Fibroblast of villous mesenchyme (primary cell): ENCODE measurements around the gene DOCK9. TPM values are rescaled to one million over a fixed set of nuclear protein-coding genes. Genes with fewer than 3 reads are reported as not detected.

ENCODE experiments used
- DNase-seq: peaks from one replicate; pipeline ENCODE4 v3.0.0-alpha.2; 2010; ENCODE audit warnings: low read depth
- H3K4me3 ChIP-seq: 2 replicates; pipeline ENCODE4 v1.5.1; 2011; ENCODE audit warnings: low read depth, mild to moderate bottlenecking, low read length
- total RNA-seq: library from RNA; depleted of rRNA; stranded (reverse); fragments of >200 nt; gene quantifications from 2 replicates; pipeline ENCODE4 v1.2.3, GENCODE V29; 2012
- TF ChIP-seq, protein P1 (sequence below): IDR thresholded peaks from 2 replicates; pipeline ENCODE4 v1.5.1; 2012; ENCODE audit warnings: low read depth, mild to moderate bottlenecking, low read length; ENCODE audit not compliant: insufficient read depth

Gene DOCK9
- total RNA-seq, 1 donor, result 14.7 TPM

DNA sequence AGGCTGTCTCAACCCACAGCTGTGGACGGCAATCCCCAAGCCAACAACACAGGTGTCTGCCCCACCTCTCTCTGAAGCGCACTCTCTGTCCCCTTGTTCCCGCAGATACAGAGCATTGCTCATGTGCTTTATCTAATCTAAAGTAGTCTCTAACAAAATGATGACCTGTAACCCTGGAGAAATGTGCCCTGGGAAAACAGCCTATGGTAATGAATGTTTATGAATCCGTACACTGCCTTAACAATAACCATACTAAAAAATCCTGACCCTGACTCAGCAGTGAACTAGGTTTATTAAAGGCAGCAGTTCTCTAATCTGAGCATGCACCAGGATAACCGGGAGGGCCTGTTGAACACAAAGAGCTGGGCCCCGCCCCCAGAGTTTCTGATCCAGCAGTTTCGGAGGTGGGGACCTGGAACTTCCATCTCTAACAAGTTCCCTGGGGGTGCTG, 174.7 kb downstream of the DOCK9 start:
- no peak overlapping the region for H3K4me3 ChIP-seq
- TF ChIP-seq, protein P1, sequence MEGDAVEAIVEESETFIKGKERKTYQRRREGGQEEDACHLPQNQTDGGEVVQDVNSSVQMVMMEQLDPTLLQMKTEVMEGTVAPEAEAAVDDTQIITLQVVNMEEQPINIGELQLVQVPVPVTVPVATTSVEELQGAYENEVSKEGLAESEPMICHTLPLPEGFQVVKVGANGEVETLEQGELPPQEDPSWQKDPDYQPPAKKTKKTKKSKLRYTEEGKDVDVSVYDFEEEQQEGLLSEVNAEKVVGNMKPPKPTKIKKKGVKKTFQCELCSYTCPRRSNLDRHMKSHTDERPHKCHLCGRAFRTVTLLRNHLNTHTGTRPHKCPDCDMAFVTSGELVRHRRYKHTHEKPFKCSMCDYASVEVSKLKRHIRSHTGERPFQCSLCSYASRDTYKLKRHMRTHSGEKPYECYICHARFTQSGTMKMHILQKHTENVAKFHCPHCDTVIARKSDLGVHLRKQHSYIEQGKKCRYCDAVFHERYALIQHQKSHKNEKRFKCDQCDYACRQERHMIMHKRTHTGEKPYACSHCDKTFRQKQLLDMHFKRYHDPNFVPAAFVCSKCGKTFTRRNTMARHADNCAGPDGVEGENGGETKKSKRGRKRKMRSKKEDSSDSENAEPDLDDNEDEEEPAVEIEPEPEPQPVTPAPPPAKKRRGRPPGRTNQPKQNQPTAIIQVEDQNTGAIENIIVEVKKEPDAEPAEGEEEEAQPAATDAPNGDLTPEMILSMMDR, result no peak
- DNase-seq, result peak; percentile 23

DNA sequence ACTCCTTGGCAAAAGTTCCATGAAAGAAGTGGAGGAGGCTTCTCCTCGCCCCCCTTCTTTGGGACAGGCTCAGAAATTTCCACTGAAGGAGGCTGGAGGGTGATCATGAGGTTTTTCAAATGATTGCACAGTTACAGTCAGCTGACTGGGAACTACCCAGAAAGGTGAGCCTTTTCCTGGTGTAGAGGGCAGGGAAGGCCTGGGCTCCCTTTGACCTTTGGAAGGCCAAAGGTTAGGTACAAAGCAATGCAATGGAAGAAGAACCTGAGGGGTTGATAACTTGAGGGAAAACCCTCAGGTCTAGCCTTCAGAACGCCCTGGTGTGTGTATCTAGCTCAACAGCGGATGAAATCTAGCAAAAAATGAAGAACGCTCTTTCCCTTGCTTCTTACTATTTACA, 175.3 kb downstream of the DOCK9 start:
- no peak overlapping the region for H3K4me3 ChIP-seq
- TF ChIP-seq, protein P1, result no peak
- no peak for DNase-seq

DNA sequence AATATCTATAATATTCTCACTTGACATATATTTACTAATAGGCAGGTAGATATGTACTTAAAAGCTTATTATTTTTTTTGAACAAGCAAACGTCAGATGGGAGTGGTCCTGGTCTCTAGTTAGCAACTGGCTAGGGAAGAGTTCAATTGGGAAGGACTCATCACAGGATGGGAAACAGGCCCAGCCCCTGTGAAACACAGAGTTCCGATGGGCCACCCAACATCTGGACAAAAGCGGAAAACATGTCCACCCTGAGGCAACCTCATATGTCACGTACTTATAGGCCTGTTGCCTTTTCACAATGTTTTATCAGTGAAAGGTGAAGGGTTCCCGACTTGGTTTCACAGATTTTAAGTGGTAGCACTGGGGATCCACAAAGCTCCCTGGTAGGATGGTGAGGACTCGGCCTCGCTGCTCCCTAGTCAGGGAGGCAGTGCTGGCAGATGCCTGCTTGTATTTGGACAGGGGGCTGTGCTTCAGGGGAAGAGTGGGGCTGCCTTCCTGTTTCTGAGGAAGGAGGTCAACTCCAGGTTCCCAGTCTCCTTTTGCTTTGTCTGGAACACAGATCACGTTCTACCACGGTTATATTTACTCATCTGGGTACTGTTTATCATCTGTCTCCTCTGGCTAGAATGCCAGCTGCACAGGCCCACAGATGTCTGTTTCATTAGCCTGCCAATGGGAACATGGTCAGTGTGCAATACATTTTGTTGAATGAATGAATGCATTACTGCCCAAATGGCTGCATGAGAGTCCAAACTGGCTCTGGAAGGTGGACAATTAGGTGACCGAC, 176.0 kb downstream of the DOCK9 start:
- no peak overlapping the region for H3K4me3 ChIP-seq
- no peak for DNase-seq
- TF ChIP-seq, protein P1, result no peak

DNA sequence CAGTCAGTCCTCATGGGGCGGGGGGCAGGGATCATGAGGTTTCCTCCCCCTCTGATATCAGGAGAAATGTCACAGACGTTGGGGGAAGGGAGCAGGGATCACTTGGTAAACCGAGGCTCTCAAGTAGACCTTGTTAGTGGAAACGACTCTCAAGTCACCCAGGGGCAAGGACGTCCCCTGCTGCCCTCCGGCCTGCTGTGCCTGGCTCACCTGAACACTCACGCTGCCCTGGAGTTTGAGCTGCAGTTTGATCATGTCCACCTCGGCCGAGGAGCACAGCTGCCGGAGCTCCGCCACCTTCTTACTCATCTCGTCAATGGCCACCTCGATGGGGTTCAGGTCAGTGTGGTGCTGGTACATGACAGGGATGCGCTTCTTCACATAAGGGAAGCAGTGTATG, 177.8 kb downstream of the DOCK9 start:
- TF ChIP-seq, protein P1, result no peak
- H3K4me3 ChIP-seq, result no peak overlapping the region
- DNase-seq, result no peak

DNA sequence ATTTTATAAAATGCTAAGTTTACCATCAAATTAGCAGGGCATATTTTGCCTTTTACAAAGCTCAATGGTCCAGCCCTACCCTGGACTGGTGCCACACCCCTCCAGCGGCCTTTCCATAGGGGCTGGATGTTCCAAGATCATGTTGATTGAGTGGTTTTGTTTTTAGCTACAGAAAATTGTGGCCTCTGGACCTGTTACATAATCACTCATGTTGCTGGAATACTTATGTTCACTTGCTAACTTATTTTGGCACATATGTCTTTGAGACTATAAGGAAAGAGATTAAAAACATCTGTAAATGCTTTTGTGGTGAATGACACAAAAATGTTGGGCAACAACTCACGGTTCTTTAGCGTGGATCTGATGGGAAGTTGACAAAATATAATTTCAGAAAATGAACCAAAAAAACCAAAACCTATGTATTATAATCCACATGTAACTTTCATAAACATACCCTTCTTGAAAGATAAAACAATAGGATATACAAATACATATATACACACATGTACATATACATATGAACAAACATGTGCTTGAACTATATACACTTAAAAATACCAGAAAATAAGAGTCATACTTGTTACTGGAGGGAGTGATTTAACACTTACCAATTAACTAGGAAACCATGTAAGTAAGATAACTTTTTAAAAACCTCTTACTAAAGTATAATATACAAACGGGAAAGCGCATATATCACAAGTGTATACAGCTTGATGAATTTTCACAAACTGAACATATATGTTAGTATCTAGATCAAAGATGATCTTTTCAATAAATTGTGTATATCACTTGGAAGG, 178.8 kb downstream of the DOCK9 start:
- TF ChIP-seq, protein P1, result no peak
- DNase-seq, result peak; percentile 83
- no peak overlapping the region for H3K4me3 ChIP-seq

DNA sequence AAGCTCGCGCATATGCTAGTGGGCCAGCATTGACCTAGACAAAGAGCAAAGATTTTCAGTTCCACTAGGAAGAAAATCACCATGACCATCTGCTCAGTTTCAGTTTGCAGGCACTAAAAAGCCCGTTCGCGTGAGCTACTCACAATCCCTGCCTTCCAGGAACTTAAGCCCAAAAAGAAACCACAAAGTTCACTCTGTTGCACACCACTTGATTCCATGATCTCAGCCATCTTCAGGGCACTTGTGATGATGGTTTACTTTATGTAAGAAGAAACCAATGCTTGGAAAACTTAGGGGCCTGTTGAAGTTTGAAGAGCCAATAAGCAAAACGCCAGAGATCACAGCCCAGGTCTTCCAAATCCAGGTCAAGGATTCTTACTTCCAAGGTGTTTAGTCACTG, 180.4 kb downstream of the DOCK9 start:
- TF ChIP-seq, protein P1, result no peak
- no peak overlapping the region for H3K4me3 ChIP-seq
- peak; percentile 61 for DNase-seq
